K562 (cell line): ENCODE data around the gene DDC. TPM values are rescaled to one million over a fixed set of nuclear protein-coding genes. Genes with fewer than 3 reads are reported as not detected.

Experiments
- ATAC-seq: fragments of 200-7000 bp; cut with Tn5 transposase; 3 replicates; pipeline ENCODE4 v1.9.1; 2020; ENCODE audit warnings: moderate library complexity
- BruUV-seq: library from RNA; stranded (reverse); fragments of 400-500 nt; replicated peaks from 2 replicates; lab custom pipeline; 2021; lab: Mats Ljungman, UMichigan
- CTCF ChIA-PET: fragments of 300-600 bp; formaldehyde crosslinking; extraction: SDS; loops from one replicate; lab custom pipeline; 2021; ENCODE audit warnings: low intra/inter-chr PET ratio; lab: Yijun Ruan, JAX
- POLR2A ChIA-PET: fragments of 300-600, 350-650 bp; sonication (Branson Sonifier 250); formaldehyde crosslinking; extraction: SDS; loops from one replicate; lab custom pipeline; 2021; ENCODE audit warnings: antibody characterized with exemption, inconsistent platforms; lab: Yijun Ruan, JAX
- DNase-seq, 4 experiments: peaks; one replicate each; pipeline versions ENCODE4 v3.0.0 to v3.0.0-alpha.2; 2011 to 2018; ENCODE audit warnings: low spot score in 3 of 4, mixed read lengths in 3 of 4; ENCODE audit errors: extremely low read depth in 1 of 4
- FAIRE-seq: peaks from 2 replicates; lab custom pipeline; 2011; peaks lifted over from hg19 to GRCh38; lab: Jason Lieb, UNC
- H2AFZ ChIP-seq: 2 replicates; pipeline ENCODE4 v1.6.0; 2011; ENCODE audit warnings: low read depth, low read length, control low read depth, inconsistent platforms
- H3K27ac ChIP-seq: fragments of 200-600 bp; 3 replicates; pipeline ENCODE4 v1.8.0; 2011; ENCODE audit warnings: low read depth, mild to moderate bottlenecking, control low read depth, inconsistent platforms, low read length, moderate library complexity, mixed read lengths; ENCODE audit errors: extremely low read depth
- H3K27me3 ChIP-seq, 2 experiments: fragments of 300-600 bp in 1 of 2; 2 replicates in 1 of 2; 3 replicates in 1 of 2; pipeline versions ENCODE4 v1.6.0 to v1.8.0; 2011; ENCODE audit warnings: inconsistent platforms in 2 of 2, low read length in 2 of 2, mild to moderate bottlenecking in 1 of 2, mixed read lengths in 1 of 2, moderate library complexity in 1 of 2; ENCODE audit not compliant: control insufficient read depth in 2 of 2, insufficient read depth in 2 of 2
- H3K36me3 ChIP-seq: fragments of 300-600 bp; 3 replicates; pipeline ENCODE4 v1.8.0; 2011; ENCODE audit warnings: mild to moderate bottlenecking, low read length, inconsistent platforms; ENCODE audit not compliant: control insufficient read depth, insufficient read depth
- H3K4me1 ChIP-seq, 2 experiments: fragments of 200-600 bp in 1 of 2; replicated peaks in 1 of 2; 2 replicates in 1 of 2; 3 replicates in 1 of 2; pipeline versions ENCODE4 v1.5.1 to v1.8.0; 2011; ENCODE audit warnings: inconsistent platforms in 2 of 2, low read length in 2 of 2, mild to moderate bottlenecking in 1 of 2, mixed read lengths in 1 of 2, moderate library complexity in 1 of 2; ENCODE audit not compliant: control insufficient read depth in 2 of 2, insufficient read depth in 2 of 2
- H3K4me2 ChIP-seq: 2 replicates; pipeline ENCODE4 v1.6.1; 2011; ENCODE audit warnings: low read length, control low read depth, inconsistent platforms, mixed read lengths; ENCODE audit not compliant: insufficient read depth
- H3K4me3 ChIP-seq: fragments of 200-600 bp; sonication (generic), shearing (Covaris generic); 2 replicates; pipeline ENCODE4 v1.5.1; 2016; ENCODE audit warnings: control low read depth, inconsistent platforms
- H3K79me2 ChIP-seq: fragments of 200-600 bp; 3 replicates; pipeline ENCODE4 v1.8.0; 2011; ENCODE audit warnings: low read length, inconsistent platforms; ENCODE audit not compliant: control insufficient read depth, insufficient read depth
- H3K9ac ChIP-seq, 2 experiments: 2 replicates each; pipeline versions ENCODE4 v1.6.0 to v1.6.1; 2011; ENCODE audit warnings: low read depth in 2 of 2, low read length in 2 of 2, control low read depth in 1 of 2, inconsistent platforms in 1 of 2, mild to moderate bottlenecking in 1 of 2, mixed read lengths in 1 of 2; ENCODE audit not compliant: insufficient read depth in 1 of 2
- H3K9me1 ChIP-seq: one replicate; pipeline ENCODE4 v1.6.0; 2011; ENCODE audit warnings: inconsistent platforms, mild to moderate bottlenecking, low read length, moderate library complexity; ENCODE audit not compliant: control insufficient read depth, insufficient read depth
- H3K9me3 ChIP-seq: replicated peaks from 2 replicates; pipeline ENCODE4 v1.5.1; 2011; ENCODE audit warnings: low read depth, low read length, inconsistent platforms; ENCODE audit not compliant: control insufficient read depth, insufficient read depth
- H4K20me1 ChIP-seq: replicated peaks from 2 replicates; pipeline ENCODE4 v1.6.1; 2011; ENCODE audit warnings: low read length, inconsistent platforms, mixed read lengths; ENCODE audit not compliant: control insufficient read depth, insufficient read depth
- CREM ChIP-seq: IDR thresholded peaks from 2 replicates; pipeline ENCODE4 v1.6.1; 2014; ENCODE audit warnings: antibody characterized with exemption, low read depth
- DMBX1 ChIP-seq: fragments of 250-450 bp; sonication (Bioruptor Pico); IDR thresholded peaks from 2 replicates; pipeline ENCODE4 v1.8.0; 2022; ENCODE audit warnings: inconsistent platforms, mild to moderate bottlenecking, moderate library complexity, borderline replicate concordance
- ETV6 ChIP-seq, 3 experiments: fragments of 150-350 bp in 1 of 3; sonication (generic) in 1 of 3; formaldehyde crosslinking in 1 of 3; IDR thresholded peaks; 2 replicates each; pipeline versions ENCODE4 v1.6.1 to v1.8.0; 2014 to 2022; ENCODE audit warnings: borderline replicate concordance in 2 of 3, low read depth in 2 of 3, antibody characterized with exemption in 1 of 3, low read length in 1 of 3, mild to moderate bottlenecking in 1 of 3, missing genetic modification reagents in 1 of 3
- SMARCA4 ChIP-seq: fragments of 450-650 bp; IDR thresholded peaks from 2 replicates; pipeline ENCODE4 v1.6.1; 2016
- WGBS: fragments of 100-300 bp; shearing (Covaris generic); methylation state at CpG from one replicate; pipeline ENCODE4 v1.1.6; 2016; ENCODE audit warnings: low coverage, mixed read lengths; ENCODE audit not compliant: insufficient coverage; ENCODE audit errors: missing lambda C conversion rate; 5-methylcytosine and 5-hydroxymethylcytosine counted together
- in situ Hi-C: fragments of 300-500 bp; cut with MboI; formaldehyde crosslinking; loops from 4 replicates; pipeline ENCODE4 v1.15.0; 2018; ENCODE audit warnings: inconsistent platforms, mixed read lengths
- intact Hi-C: fragments of 100-400 bp; cut with micrococcal nuclease; formaldehyde crosslinking; loops from 2 replicates; pipeline ENCODE4 v1.14.2; 2022
- polyA plus RNA-seq, 8 experiments: library from polyadenylated mRNA; depleted of rRNA in 4 of 8; stranded (reverse) in 5 of 8; unstranded in 3 of 8; fragments of >200 nt; fragmentation: Nextera tagmentation in 2 of 8; fragmentation: Illumina TruSeq in 1 of 8; extraction: Ambion mirVana in 2 of 8; extraction: Trizol in 1 of 8; gene quantifications; 2 replicates each; pipeline versions ENCODE4 v1.2.1 to v1.2.3, GENCODE V29; 2011 to 2014; ENCODE audit warnings: inconsistent platforms in 1 of 8, missing spikeins in 1 of 8
- total RNA-seq, 7 experiments: library from RNA; depleted of rRNA in 6 of 7; stranded (reverse); fragments of >200 nt in 6 of 7; fragmentation: Illumina TruSeq in 2 of 7; extraction: Trizol in 2 of 7; gene quantifications; 2 replicates each; pipeline versions ENCODE4 v1.2.1 to v1.2.3, GENCODE V29; 2011 to 2021; ENCODE audit warnings: low replicate concordance in 1 of 7
- TF ChIP-seq, protein P1 (sequence below), 2 experiments: IDR thresholded peaks; 2 replicates each; pipeline ENCODE4 v1.6.1; 2012; ENCODE audit warnings: improper control_type of control experiment in 2 of 2, low read depth in 2 of 2, low read length in 2 of 2, borderline replicate concordance in 1 of 2

DDC gene
- total and polyA plus RNA-seq, 9 of the 15 experiments (the other 6 are each of a cell fraction or from before 2014, with no cell fraction given) = not detected

GRCh38 chr7:50594734-50595485, 29.7 kb upstream of the DDC start:
- in situ Hi-C loops = no loop called here
- WGBS = 94% methylated on average over 6 of the region's 7 CpGs
- ATAC-seq = no peak

More at GRCh38 chr7:50594734-50595485, 29.7 kb upstream of the DDC start:
- no peak overlapping the region for H3K4me2 ChIP-seq
- H3K27me3 ChIP-seq = no peaks in the 10 kb centered on the region
- FAIRE-seq (no peak), DNase-seq (no peak)
- no peaks in the 10 kb centered on the region for H3K4me1 ChIP-seq
- intact Hi-C loops = no loop called here
- no TSS peak for BruUV-seq
- H3K27ac ChIP-seq = no peak overlapping the region
- ChIA-PET CTCF (no interaction called here), POLR2A (no interaction called here)
- no peak overlapping the region for H3K9ac ChIP-seq
- peaks cover 51% of the 10 kb centered on the region for H3K36me3 ChIP-seq
- no peak overlapping the region for H3K4me3 ChIP-seq
- H3K79me2 ChIP-seq = no peaks in the 10 kb centered on the region
- no peak overlapping the region for H2AFZ ChIP-seq
- no peaks in the 10 kb centered on the region for H3K9me1 ChIP-seq
- no peak for TF ChIP-seq DMBX1 (CRISPR knock-in tag)
- no peak for TF ChIP-seq SMARCA4
- TF ChIP-seq ETV6 (IDR thresholded peaks at IDR 0.05; ENCODE audit: borderline replicate concordance in 1 of 2, low read depth in 2 of 2, low read length in 1 of 2) = no peak
- TF ChIP-seq ETV6 (CRISPR knock-in tag; IDR thresholded peaks at IDR 0.05; ENCODE audit: borderline replicate concordance) = no peak
- TF ChIP-seq, protein P1, sequence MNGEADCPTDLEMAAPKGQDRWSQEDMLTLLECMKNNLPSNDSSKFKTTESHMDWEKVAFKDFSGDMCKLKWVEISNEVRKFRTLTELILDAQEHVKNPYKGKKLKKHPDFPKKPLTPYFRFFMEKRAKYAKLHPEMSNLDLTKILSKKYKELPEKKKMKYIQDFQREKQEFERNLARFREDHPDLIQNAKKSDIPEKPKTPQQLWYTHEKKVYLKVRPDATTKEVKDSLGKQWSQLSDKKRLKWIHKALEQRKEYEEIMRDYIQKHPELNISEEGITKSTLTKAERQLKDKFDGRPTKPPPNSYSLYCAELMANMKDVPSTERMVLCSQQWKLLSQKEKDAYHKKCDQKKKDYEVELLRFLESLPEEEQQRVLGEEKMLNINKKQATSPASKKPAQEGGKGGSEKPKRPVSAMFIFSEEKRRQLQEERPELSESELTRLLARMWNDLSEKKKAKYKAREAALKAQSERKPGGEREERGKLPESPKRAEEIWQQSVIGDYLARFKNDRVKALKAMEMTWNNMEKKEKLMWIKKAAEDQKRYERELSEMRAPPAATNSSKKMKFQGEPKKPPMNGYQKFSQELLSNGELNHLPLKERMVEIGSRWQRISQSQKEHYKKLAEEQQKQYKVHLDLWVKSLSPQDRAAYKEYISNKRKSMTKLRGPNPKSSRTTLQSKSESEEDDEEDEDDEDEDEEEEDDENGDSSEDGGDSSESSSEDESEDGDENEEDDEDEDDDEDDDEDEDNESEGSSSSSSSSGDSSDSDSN (IDR thresholded peaks at IDR 0.05; ENCODE audit: borderline replicate concordance in 1 of 2, low read depth in 2 of 2, low read length in 2 of 2) = no peak
- TF ChIP-seq CREM = no peak
- no peaks in the 10 kb centered on the region for H3K9me3 ChIP-seq
- H4K20me1 ChIP-seq = no peaks in the 10 kb centered on the region; the same call in 1 of the 2 replicates
